ENCODE results near the gene CABS1.

The CABS1 gene

DNA sequence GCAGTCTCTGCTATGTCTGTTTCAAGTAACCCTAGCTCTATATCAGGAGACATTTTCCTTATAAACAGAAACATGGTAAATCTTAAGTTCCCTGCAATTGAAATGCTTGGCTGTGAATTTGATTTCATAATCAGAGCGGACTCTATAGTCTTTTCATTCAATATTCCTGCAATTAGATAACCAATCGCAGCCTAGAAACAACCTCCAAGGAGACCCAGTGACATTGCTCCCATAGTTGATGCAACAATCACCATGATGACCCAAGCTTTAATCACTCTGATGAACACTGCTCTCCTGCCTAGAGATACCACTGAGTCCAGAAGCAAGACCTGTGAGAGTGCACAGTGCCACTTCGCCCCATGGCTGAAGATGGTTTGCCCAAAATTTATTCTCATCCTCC is at the start of gene CABS1:
Gene CABS1 (plus strand): TSS at position 301 of the 400 bp plus-strand sequence. CDS start 59 bp downstream, at position 360.
- no peak for DNase-seq

DNA sequence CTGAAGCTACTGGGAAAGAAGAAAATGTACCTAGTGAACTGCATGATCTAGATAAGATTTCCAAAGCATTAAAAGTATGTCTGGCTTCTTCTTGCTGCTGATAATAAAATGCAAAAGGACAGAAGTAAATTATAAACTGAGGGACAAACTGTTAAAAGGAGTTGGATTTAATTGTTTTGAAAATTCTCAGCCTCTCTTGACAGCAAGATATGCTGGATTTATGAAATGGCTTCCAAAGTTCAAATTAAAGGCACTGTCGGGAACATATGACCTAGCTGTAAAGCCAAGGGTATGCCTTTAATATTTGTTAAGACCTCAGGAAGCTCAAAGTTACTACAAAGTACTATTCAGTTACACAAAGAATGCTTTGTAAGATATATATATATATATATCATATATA is 46.1 kb upstream of the CABS1 start:
- no peak for DNase-seq

DNA sequence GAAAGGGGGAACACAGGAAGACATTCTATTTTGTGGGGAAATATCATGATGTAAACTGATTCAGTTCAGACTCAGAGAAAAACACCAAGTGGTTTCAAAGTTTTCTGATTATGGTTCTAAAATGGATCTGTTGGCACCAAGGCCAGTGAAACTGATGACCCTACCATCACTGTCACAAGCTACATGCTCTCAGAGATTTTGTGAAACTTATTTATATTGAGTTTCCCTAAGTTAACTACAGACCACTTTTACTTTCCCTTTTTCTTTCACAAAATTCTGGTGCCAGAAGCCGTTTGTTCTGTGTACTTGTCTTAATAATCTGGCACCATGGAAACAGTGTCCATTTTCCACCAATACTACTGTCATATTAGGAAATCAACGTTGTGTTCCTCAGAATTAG is 43.4 kb upstream of the CABS1 start:
- DNase-seq, result no peak

DNA sequence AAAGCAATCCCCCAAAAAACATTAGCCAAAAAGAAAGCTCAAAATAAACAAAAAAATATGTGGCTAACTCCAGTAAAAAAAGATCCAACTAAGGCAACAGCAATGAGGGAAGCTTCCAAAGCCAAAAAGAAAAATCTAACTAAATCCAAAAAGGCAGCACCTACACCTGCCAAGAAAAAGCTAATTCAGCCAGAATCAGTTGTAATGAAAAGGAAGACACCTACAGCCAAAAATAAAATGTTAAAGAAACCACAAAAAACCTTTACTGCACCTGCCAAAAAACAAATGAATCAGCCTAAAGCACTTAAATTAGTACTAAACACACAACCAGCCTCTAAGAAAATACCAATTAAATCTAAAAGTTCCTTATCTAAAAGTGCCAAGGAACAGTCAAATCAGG is 37.2 kb upstream of the CABS1 start:
- no peak for DNase-seq

- DNase-seq, result no peak
Observed at GRCh38 chr4:70298051-70298450, 36.7 kb upstream of the CABS1 start.

- DNase-seq, result no peak
Observed at GRCh38 chr4:70299643-70300042, 35.1 kb upstream of the CABS1 start.

GRCh38 chr4:70300215-70300614 is 34.6 kb upstream of the CABS1 start:
- no peak for DNase-seq

DNA sequence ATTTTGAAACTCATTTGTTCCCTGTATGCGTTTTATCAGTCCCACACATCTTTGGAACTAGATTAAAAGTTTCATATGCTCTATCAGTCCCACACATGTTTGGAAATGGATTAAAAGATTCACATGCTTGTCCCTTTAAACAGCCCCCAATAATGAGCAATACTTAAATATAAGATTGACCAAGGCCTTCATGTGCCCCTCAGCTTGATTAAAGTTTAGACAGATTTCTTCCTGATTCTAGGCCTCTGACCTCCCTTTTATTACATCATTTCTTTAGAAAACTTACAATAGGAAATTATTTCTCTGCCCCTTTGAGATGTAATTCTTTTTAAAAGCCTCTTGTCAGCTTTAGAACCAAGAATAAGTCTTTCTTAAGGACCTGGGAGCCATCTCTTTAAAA is 31.7 kb upstream of the CABS1 start:
- DNase-seq, result no peak

- no peak for DNase-seq
Observed at GRCh38 chr4:70305601-70306000, 29.2 kb upstream of the CABS1 start.

DNA sequence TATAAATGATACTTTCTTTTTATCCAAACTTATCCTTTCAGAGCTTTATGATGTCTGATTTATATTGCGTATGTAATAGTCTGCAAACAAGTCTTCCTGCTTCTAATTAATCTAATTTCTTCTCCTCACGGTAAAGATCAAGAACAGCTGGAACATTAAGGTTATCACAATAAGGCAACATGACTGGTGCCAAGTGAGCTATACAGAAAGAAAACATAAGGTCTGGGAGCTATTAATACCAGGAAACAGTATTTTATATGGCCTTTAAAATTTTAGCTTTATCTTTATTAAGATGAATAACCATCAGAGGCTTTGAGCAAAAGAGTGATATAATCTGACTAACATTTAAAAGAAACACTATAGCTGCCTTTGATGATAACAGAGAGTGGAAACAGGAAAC is 28.7 kb upstream of the CABS1 start:
- no peak for DNase-seq

DNA sequence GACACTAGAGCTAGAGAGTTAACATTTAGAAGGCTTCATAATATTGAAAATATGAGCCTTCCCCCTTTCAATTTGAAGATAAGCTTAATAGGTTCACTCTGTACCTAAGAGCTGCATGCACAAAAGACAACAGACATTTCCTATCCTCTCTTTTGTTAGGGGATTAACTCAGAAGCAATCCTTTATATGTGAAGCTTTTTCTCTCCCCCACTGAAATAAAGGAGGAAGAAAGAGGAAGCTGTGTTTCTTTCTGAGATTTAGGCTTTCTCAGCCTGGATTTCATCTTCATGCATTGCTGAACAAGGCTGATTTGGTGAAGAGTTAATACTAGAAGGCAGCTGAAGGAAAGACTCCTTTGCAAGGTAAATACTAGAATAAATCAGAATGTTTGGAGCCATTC is 21.0 kb upstream of the CABS1 start:
- DNase-seq, result no peak

DNA sequence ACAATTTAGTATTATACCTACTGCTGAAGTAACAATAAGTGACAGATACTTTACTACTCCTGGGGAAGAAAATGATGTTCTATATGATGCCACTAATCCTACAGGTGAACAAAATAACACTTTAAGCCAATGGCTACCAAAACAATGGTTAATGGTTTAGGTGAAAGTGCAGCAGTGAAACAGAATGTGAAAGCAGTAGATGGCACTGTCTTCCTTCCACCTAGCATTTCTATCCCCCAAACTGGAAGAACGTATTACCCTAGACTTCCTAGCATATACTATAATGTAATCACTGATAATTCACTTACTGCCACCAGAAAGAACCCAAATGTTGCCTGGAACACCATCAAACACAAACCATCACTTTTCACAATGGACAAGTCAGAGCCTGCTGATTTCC is 18.9 kb upstream of the CABS1 start:
- no peak for DNase-seq

- DNase-seq, result no peak
Observed at GRCh38 chr4:70326052-70326451, 8.7 kb upstream of the CABS1 start.

DNA sequence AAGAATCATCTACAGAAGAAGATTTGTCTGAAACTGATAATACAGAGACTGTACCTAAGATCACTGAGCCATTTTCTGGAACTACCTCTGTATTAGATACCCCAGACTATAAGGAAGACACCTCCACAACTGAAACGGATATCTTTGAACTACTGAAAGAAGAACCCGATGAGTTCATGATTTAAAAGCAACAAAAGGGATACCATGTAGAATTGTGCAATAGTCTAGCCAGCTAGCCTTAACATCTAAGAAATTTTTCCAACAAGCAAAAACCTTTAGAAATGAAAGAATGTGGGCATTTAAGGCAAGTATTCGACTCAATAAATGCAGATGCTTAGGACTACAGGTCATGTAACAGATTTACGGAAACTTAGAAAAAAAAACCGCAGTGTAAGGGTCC is 1.3 kb downstream of the CABS1 start:
- DNase-seq, result no peak

DNA sequence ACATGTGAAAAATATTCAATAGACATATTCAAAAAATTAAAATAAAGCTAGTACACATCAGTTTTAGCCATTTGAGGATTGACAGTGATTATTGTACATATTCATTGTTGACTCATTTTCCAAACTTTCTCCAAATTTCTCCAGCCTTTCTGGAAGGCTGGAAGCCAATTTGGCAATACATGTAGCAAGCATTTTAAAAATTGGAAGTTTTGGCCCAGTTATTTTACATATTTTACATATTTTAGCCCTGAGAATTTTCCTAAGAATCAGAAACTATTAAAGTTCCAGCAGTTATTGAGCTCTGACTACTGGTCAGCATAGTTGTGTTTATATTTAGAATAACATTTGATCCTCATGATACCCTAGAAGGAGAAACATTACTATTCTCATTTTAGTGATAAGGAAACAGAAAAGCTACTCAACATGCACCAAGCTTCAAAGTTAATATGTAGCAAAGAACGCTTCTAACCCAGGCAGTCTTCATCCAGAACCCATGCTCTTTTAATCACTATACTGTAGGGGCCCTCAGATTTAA is 3.2 kb downstream of the CABS1 start:
- DNase-seq, result no peak

DNA sequence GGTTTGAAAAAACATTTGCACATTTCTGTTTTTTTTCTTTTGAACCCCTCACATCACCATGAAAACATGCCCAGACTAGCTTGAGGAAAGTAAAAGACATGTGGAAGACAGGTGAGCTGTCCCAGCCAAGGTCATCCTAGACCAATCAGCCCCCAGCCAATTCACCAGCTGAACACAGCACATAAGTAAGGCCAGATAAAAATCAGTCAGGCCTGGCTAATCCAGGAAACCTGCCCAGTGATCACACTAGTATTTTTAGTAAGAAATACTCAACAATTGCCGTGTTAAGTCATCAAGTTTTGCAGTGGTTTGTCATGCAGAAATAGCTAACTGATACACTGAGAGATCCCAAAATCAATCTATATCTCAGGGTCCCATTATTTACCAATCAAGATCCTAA is 21.4 kb downstream of the CABS1 start:
- DNase-seq, result no peak

DNA sequence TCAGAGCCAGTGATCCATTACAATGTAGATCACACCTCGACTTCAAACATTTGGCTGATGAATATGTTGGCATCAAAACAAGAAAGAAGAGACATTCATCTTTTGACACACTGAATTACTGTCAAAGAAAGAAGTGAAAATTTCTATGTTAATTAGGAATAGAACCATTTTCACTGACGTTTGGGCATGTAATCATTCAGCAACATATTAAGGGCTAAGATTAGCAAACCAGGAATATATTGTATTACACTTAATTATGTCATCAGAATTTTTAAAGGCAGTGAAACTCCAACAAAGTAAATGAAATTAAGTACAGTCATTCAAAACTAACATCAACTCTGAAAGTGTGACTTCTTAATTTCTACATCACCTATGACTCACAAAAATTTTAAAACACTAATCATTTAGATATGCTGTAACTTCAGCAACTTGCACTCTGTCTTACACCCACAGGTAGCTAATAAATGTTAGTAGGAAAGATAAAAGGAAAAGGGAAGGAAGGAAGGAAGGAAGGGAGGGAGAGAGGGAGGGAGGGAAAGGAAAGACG is 24.4 kb downstream of the CABS1 start:
- DNase-seq, result no peak

GRCh38 chr4:70360460-70360859 is 25.7 kb downstream of the CABS1 start, which contains the start of gene SMR3A:
TSS of gene SMR3A (plus strand) at chr4:70360760. CDS start at chr4:70362116, 1,356 bp downstream.
- no peak for DNase-seq

- no peak for DNase-seq
Observed at GRCh38 chr4:70364002-70364401, 29.2 kb downstream of the CABS1 start.

- no peak for DNase-seq
Observed at GRCh38 chr4:70365479-70365878, 30.7 kb downstream of the CABS1 start.

GRCh38 chr4:70367813-70368212 is 33.0 kb downstream of the CABS1 start:
- no peak for DNase-seq

GRCh38 chr4:70371987-70372386 is 37.2 kb downstream of the CABS1 start:
- DNase-seq, result no peak

- no peak for DNase-seq
Observed at GRCh38 chr4:70372760-70373159, 38.0 kb downstream of the CABS1 start.

- DNase-seq, result no peak
Observed at GRCh38 chr4:70380578-70380977, 45.8 kb downstream of the CABS1 start.

DNA sequence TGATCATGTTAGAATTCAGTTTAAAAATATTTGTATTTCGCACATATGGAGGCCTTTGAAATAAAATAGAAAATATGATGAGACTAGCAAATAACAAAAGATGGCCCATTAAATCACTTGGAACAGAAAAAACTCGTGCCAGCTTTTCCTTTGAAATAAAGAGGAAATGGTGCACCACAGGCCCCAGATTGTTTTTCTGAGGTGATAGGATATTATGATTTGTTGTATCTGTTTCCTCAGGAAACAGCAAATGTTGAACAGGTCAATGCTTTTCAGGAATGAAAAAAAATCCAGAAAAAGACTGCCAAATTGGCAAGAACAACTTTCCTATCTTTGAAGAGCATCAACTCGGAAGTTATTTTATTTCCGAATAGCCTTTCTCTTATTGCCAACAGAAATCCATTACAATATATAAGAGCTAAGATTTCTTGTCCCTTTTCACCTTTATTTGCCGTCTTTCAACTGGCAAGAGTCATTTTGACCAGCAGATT is 48.0 kb downstream of the CABS1 start, which contains the start of gene SMR3B:
Gene SMR3B (plus strand): TSS at position 441 of the 491 bp plus-strand sequence. CDS start 1,380 bp downstream, outside the sequence.
- no peak for DNase-seq

Data from suppressor macrophage treated with lipopolysaccharide for 4 hours (primary cell).